ENCODE results near the gene KLHL22. TPM values are rescaled to one million over a fixed set of nuclear protein-coding genes. Genes with fewer than 3 reads are reported as not detected.
A peak's percentile ranks its signal among the peaks of the same experiment; 100 is the strongest.

The KLHL22 gene
- total and polyA plus RNA-seq, 2 experiments from 2014 or later, result 23.6 to 38.0 TPM

GRCh38 chr22:20422271-20423007, 73.2 kb downstream of the KLHL22 start:
- Histone ChIP-seq H3K27ac (peak overlapping the region; percentile 94), H4K20me1 (ENCODE audit: insufficient read depth, poor library complexity, severe bottlenecking) (no peaks in the 10 kb centered on the region), H3K9me2 (replicated peaks; ENCODE audit: insufficient read depth) (no peaks in the 10 kb centered on the region), H3K79me2 (no peaks in the 10 kb centered on the region), H3K27me3 (no peaks in the 10 kb centered on the region), H3K9me3 (ENCODE audit: low read depth) (no peaks in the 10 kb centered on the region), H3K36me3 (replicated peaks; ENCODE audit: insufficient read depth, low read depth) (no peaks in the 10 kb centered on the region), H2AFZ (no peak overlapping the region), H3K4me3 (no peak overlapping the region), H3K4me2 (no peak overlapping the region), H3K4me1 (ENCODE audit: insufficient read depth) (peaks cover 36% of the 10 kb centered on the region)
- TF ChIP-seq CTCF (IDR thresholded peaks at IDR 0.05; ENCODE audit: poor library complexity) (no peak), EZH2phosphoT487 (IDR thresholded peaks at IDR 0.05; ENCODE audit: low read depth, severe bottlenecking, unreplicated experiment) (no peak)
- DNase-seq (ENCODE audit: low spot score), result peak; percentile 73
- WGBS (ENCODE audit: low lambda C conversion rate, missing lambda C conversion rate), result 59% methylated on average over 19 of the region's 21 CpGs

GRCh38 chr22:20421507-20421874, 74.1 kb downstream of the KLHL22 start:
- no peak overlapping the region for H3K4me3 ChIP-seq
- H3K9me3 ChIP-seq (ENCODE audit: low read depth), result no peaks in the 10 kb centered on the region
- no peaks in the 10 kb centered on the region for H3K27me3 ChIP-seq
- H3K27ac ChIP-seq, result peak overlapping the region; percentile 94
- DNase-seq (ENCODE audit: low spot score), result no peak
- TF ChIP-seq EZH2 (IDR thresholded peaks at IDR 0.05; ENCODE audit: borderline replicate concordance), result no peak
- TF ChIP-seq CTCF (IDR thresholded peaks at IDR 0.05; ENCODE audit: poor library complexity), result no peak
- TF ChIP-seq EZH2phosphoT487 (IDR thresholded peaks at IDR 0.05; ENCODE audit: low read depth, severe bottlenecking, unreplicated experiment), result no peak
- H4K20me1 ChIP-seq (ENCODE audit: insufficient read depth, poor library complexity, severe bottlenecking), result no peaks in the 10 kb centered on the region
- WGBS (ENCODE audit: low lambda C conversion rate, missing lambda C conversion rate), result 79% methylated on average over 7 of the region's 7 CpGs
- no peak overlapping the region for H2AFZ ChIP-seq
- H3K9me2 ChIP-seq (replicated peaks; ENCODE audit: insufficient read depth), result no peaks in the 10 kb centered on the region
- peaks cover 36% of the 10 kb centered on the region for H3K4me1 ChIP-seq (ENCODE audit: insufficient read depth)
- no peak overlapping the region for H3K4me2 ChIP-seq
- no peaks in the 10 kb centered on the region for H3K79me2 ChIP-seq
- H3K36me3 ChIP-seq (replicated peaks; ENCODE audit: insufficient read depth, low read depth), result no peaks in the 10 kb centered on the region

- Histone ChIP-seq H3K4me2 (no peak overlapping the region), H3K4me1 (ENCODE audit: insufficient read depth) (peaks cover 36% of the 10 kb centered on the region), H3K27ac (peak overlapping the region; percentile 94), H3K27me3 (no peaks in the 10 kb centered on the region), H2AFZ (no peak overlapping the region), H3K9me3 (ENCODE audit: low read depth) (no peaks in the 10 kb centered on the region), H4K20me1 (ENCODE audit: insufficient read depth, poor library complexity, severe bottlenecking) (no peaks in the 10 kb centered on the region), H3K4me3 (no peak overlapping the region), H3K79me2 (no peaks in the 10 kb centered on the region), H3K9me2 (replicated peaks; ENCODE audit: insufficient read depth) (no peaks in the 10 kb centered on the region), H3K36me3 (replicated peaks; ENCODE audit: insufficient read depth, low read depth) (no peaks in the 10 kb centered on the region)
- TF ChIP-seq EZH2 (IDR thresholded peaks at IDR 0.05; ENCODE audit: borderline replicate concordance), result no peak
- TF ChIP-seq EZH2phosphoT487 (IDR thresholded peaks at IDR 0.05; ENCODE audit: low read depth, severe bottlenecking, unreplicated experiment), result no peak
- no peak for TF ChIP-seq CTCF (IDR thresholded peaks at IDR 0.05; ENCODE audit: poor library complexity)
- DNase-seq (ENCODE audit: low spot score), result no peak
- 90% methylated on average over 11 of the region's 11 CpGs for WGBS (ENCODE audit: low lambda C conversion rate, missing lambda C conversion rate)
Measured at GRCh38 chr22:20420157-20420842, 75.3 kb downstream of the KLHL22 start.

All from hepatocyte (in vitro differentiated cells).